ENCODE results near the gene KIAA0232. TPM values are rescaled to one million over a fixed set of nuclear protein-coding genes. Genes with fewer than 3 reads are reported as not detected.

Gene KIAA0232
- polyA plus RNA-seq, 1 donor (not counting 4 experiments of a cell fraction or from before 2014, with no cell fraction given): 10.0 TPM

- Histone ChIP-seq H2AFZ (ENCODE audit: control insufficient read depth, low read length) (no peak overlapping the region), H3K27me3 (ENCODE audit: control insufficient read depth, extremely low read depth, insufficient read depth, low read length) (no peaks in the 10 kb centered on the region), H3K4me1 (ENCODE audit: control insufficient read depth, extremely low read depth, insufficient read depth, low read length) (no peaks in the 10 kb centered on the region), H3K4me2 (ENCODE audit: control insufficient read depth, extremely low read depth, insufficient read depth, low read depth, low read length) (no peak overlapping the region), H3K79me2 (ENCODE audit: control insufficient read depth, insufficient read depth, low read length) (no peaks in the 10 kb centered on the region), H3K9me1 (ENCODE audit: control insufficient read depth, extremely low read depth, insufficient read depth, low read length) (no peaks in the 10 kb centered on the region), H3K9me3 (ENCODE audit: control insufficient read depth, low read depth, low read length) (no peaks in the 10 kb centered on the region), H3K27ac (ENCODE audit: control insufficient read depth, insufficient read depth, low read length) (no peak overlapping the region), H4K20me1 (ENCODE audit: control insufficient read depth, extremely low read depth, insufficient read depth, low read length) (no peaks in the 10 kb centered on the region), H3K4me3 (ENCODE audit: control insufficient read depth in 2 of 3, extremely low read depth in 1 of 3, insufficient read depth in 2 of 3, low read depth in 1 of 3, low read length in 3 of 3) (no peak overlapping the region), H3K9ac (ENCODE audit: control insufficient read depth, extremely low read depth, insufficient read depth, low read length) (no peak overlapping the region), H3K36me3 (ENCODE audit: control insufficient read depth in 2 of 2, extremely low read depth in 1 of 2, insufficient read depth in 2 of 2, low read length in 2 of 2) (peaks cover 3 to 6% of the 10 kb centered on the region in 2 experiments)
- DNase-seq (ENCODE audit: low read depth, low spot score) (no peak), FAIRE-seq (no peak)
- dilution Hi-C loops (cut with MboI; ENCODE audit: extremely low pct_ligation_motif_present, low sequenced_read_pairs): no loop called here
- no peak for TF ChIP-seq EZH2 (IDR thresholded peaks at IDR 0.05; ENCODE audit: low read length)
- TF ChIP-seq, protein P1, sequence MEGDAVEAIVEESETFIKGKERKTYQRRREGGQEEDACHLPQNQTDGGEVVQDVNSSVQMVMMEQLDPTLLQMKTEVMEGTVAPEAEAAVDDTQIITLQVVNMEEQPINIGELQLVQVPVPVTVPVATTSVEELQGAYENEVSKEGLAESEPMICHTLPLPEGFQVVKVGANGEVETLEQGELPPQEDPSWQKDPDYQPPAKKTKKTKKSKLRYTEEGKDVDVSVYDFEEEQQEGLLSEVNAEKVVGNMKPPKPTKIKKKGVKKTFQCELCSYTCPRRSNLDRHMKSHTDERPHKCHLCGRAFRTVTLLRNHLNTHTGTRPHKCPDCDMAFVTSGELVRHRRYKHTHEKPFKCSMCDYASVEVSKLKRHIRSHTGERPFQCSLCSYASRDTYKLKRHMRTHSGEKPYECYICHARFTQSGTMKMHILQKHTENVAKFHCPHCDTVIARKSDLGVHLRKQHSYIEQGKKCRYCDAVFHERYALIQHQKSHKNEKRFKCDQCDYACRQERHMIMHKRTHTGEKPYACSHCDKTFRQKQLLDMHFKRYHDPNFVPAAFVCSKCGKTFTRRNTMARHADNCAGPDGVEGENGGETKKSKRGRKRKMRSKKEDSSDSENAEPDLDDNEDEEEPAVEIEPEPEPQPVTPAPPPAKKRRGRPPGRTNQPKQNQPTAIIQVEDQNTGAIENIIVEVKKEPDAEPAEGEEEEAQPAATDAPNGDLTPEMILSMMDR (optimal IDR thresholded peaks at IDR 0.05 in 1 of 3, IDR thresholded peaks at IDR 0.05 in 1 of 3, conservative IDR thresholded peaks at IDR 0.05 in 1 of 3; ENCODE audit: extremely low read depth in 1 of 3, insufficient read depth in 2 of 3, low read length in 3 of 3): no peak
These were observed 141.8 kb downstream of the KIAA0232 start for GRCh38 chr4:6924361-6924779.

- H2AFZ ChIP-seq (ENCODE audit: control insufficient read depth, low read length): no peak overlapping the region
- no peak overlapping the region for H3K4me3 ChIP-seq (ENCODE audit: control insufficient read depth in 2 of 3, extremely low read depth in 1 of 3, insufficient read depth in 2 of 3, low read depth in 1 of 3, low read length in 3 of 3)
- DNase-seq (ENCODE audit: low read depth, low spot score): no peak
- no peak for FAIRE-seq
- dilution Hi-C loops (cut with MboI; ENCODE audit: extremely low pct_ligation_motif_present, low sequenced_read_pairs): no loop called here
- H4K20me1 ChIP-seq (ENCODE audit: control insufficient read depth, extremely low read depth, insufficient read depth, low read length): no peaks in the 10 kb centered on the region
- H3K4me1 ChIP-seq (ENCODE audit: control insufficient read depth, extremely low read depth, insufficient read depth, low read length): no peaks in the 10 kb centered on the region
- no peaks in the 10 kb centered on the region for H3K27me3 ChIP-seq (ENCODE audit: control insufficient read depth, extremely low read depth, insufficient read depth, low read length)
- H3K79me2 ChIP-seq (ENCODE audit: control insufficient read depth, insufficient read depth, low read length): no peaks in the 10 kb centered on the region
- peaks cover 3 to 6% of the 10 kb centered on the region in 2 experiments for H3K36me3 ChIP-seq (ENCODE audit: control insufficient read depth in 2 of 2, extremely low read depth in 1 of 2, insufficient read depth in 2 of 2, low read length in 2 of 2)
- TF ChIP-seq EZH2 (IDR thresholded peaks at IDR 0.05; ENCODE audit: low read length): no peak
- TF ChIP-seq, protein P1 (optimal IDR thresholded peaks at IDR 0.05 in 1 of 3, IDR thresholded peaks at IDR 0.05 in 1 of 3, conservative IDR thresholded peaks at IDR 0.05 in 1 of 3; ENCODE audit: extremely low read depth in 1 of 3, insufficient read depth in 2 of 3, low read length in 3 of 3): no peak
- H3K4me2 ChIP-seq (ENCODE audit: control insufficient read depth, extremely low read depth, insufficient read depth, low read depth, low read length): no peak overlapping the region
- no peak overlapping the region for H3K27ac ChIP-seq (ENCODE audit: control insufficient read depth, insufficient read depth, low read length)
- no peak overlapping the region for H3K9ac ChIP-seq (ENCODE audit: control insufficient read depth, extremely low read depth, insufficient read depth, low read length)
- H3K9me1 ChIP-seq (ENCODE audit: control insufficient read depth, extremely low read depth, insufficient read depth, low read length): no peaks in the 10 kb centered on the region
- no peaks in the 10 kb centered on the region for H3K9me3 ChIP-seq (ENCODE audit: control insufficient read depth, low read depth, low read length)
These were observed 142.9 kb downstream of the KIAA0232 start for GRCh38 chr4:6925357-6925836.

Data from keratinocyte (primary cell).